OCI-LY1 (cell line): ENCODE results near the gene YIPF1.

Experiments
- CTCF ChIP-seq: fragments of 200-600 bp; sonication (generic), shearing (Covaris generic); IDR thresholded peaks from 2 replicates; pipeline ENCODE4 v1.5.1; 2017; ENCODE audit warnings: mild to moderate bottlenecking, antibody characterized with exemption, low read length, moderate library complexity, mixed read lengths
- EZH2 ChIP-seq: fragments of 200-600 bp; sonication (generic), shearing (Covaris generic); IDR thresholded peaks from 2 replicates; pipeline ENCODE4 v1.8.0; 2017; ENCODE audit warnings: borderline replicate concordance, mixed run types, mild to moderate bottlenecking, antibody characterized with exemption, low read length, moderate library complexity, mixed read lengths

- TF ChIP-seq CTCF (no peak), EZH2 (no peak)
These were observed 18.4 kb downstream of the YIPF1 start for GRCh38 chr1:53871221-53871620.
